ENCODE results near the gene C11orf71. TPM values are rescaled to one million over a fixed set of nuclear protein-coding genes. Genes with fewer than 3 reads are reported as not detected.

The C11orf71 gene
- total RNA-seq, 1 donor from 2014 or later, result 2.1 TPM

- no peak for TF ChIP-seq CTCF (IDR thresholded peaks at IDR 0.05; ENCODE audit: insufficient read depth, low read length, severe bottlenecking)
- FAIRE-seq, result peak; percentile 40
- no peak for DNase-seq (ENCODE audit: low read depth)
- Histone ChIP-seq H3K27me3 (ENCODE audit: control insufficient read depth, insufficient read depth, low read length) (no peaks in the 10 kb centered on the region), H3K36me3 (ENCODE audit: control insufficient read depth, insufficient read depth, low read length) (no peaks in the 10 kb centered on the region), H3K4me3 (ENCODE audit: low read depth, low read length) (no peak overlapping the region)
Measured at GRCh38 chr11:114377612-114378267, 22.6 kb downstream of the C11orf71 start.

GRCh38 chr11:114375052-114375451 is 25.3 kb downstream of the C11orf71 start:
- FAIRE-seq (no peak), DNase-seq (ENCODE audit: low read depth) (no peak)
- H3K36me3 ChIP-seq (ENCODE audit: control insufficient read depth, insufficient read depth, low read length), result no peaks in the 10 kb centered on the region
- TF ChIP-seq CTCF (IDR thresholded peaks at IDR 0.05; ENCODE audit: insufficient read depth, low read length, severe bottlenecking), result no peak
- H3K27me3 ChIP-seq (ENCODE audit: control insufficient read depth, insufficient read depth, low read length), result no peaks in the 10 kb centered on the region
- H3K4me3 ChIP-seq (ENCODE audit: low read depth, low read length), result no peak overlapping the region

GRCh38 chr11:114368918-114369680 is 31.2 kb downstream of the C11orf71 start:
- Histone ChIP-seq H3K36me3 (ENCODE audit: control insufficient read depth, insufficient read depth, low read length) (no peaks in the 10 kb centered on the region), H3K27me3 (ENCODE audit: control insufficient read depth, insufficient read depth, low read length) (no peaks in the 10 kb centered on the region), H3K4me3 (ENCODE audit: low read depth, low read length) (no peak overlapping the region)
- TF ChIP-seq CTCF (IDR thresholded peaks at IDR 0.05; ENCODE audit: insufficient read depth, low read length, severe bottlenecking), result no peak
- FAIRE-seq (no peak), DNase-seq (ENCODE audit: low read depth) (peak; percentile 59)

GRCh38 chr11:114367244-114367957 is 32.9 kb downstream of the C11orf71 start:
- TF ChIP-seq CTCF (IDR thresholded peaks at IDR 0.05; ENCODE audit: insufficient read depth, low read length, severe bottlenecking), result no peak
- no peak for DNase-seq (ENCODE audit: low read depth)
- H3K4me3 ChIP-seq (ENCODE audit: low read depth, low read length), result no peak overlapping the region
- FAIRE-seq, result no peak
- no peaks in the 10 kb centered on the region for H3K27me3 ChIP-seq (ENCODE audit: control insufficient read depth, insufficient read depth, low read length)
- no peaks in the 10 kb centered on the region for H3K36me3 ChIP-seq (ENCODE audit: control insufficient read depth, insufficient read depth, low read length)

GRCh38 chr11:114366331-114367243 is 33.7 kb downstream of the C11orf71 start:
- Histone ChIP-seq H3K4me3 (ENCODE audit: low read depth, low read length) (no peak overlapping the region), H3K27me3 (ENCODE audit: control insufficient read depth, insufficient read depth, low read length) (no peaks in the 10 kb centered on the region), H3K36me3 (ENCODE audit: control insufficient read depth, insufficient read depth, low read length) (no peaks in the 10 kb centered on the region)
- FAIRE-seq, result no peak
- TF ChIP-seq CTCF (IDR thresholded peaks at IDR 0.05; ENCODE audit: insufficient read depth, low read length, severe bottlenecking), result no peak
- peak; percentile 33 for DNase-seq (ENCODE audit: low read depth)

Data from bronchial epithelial cell (primary cell).